Upper lobe of left lung (tissue), 4 donors: Measurements from ENCODE around the gene LAMB4.

Experiments used
- CTCF ChIP-seq, 6 experiments: fragments of 450-650 bp in 4 of 6; fragments of 200-600 bp in 2 of 6; sonication (generic) in 2 of 6; IDR thresholded peaks; one replicate each; pipeline ENCODE4 v1.5.1; 2016 to 2019; ENCODE audit warnings: antibody characterized with exemption in 6 of 6
- EP300 ChIP-seq, 4 donors: sonication (generic); formaldehyde crosslinking; IDR thresholded peaks; one replicate each; pipeline ENCODE4 v1.5.1; 2017; ENCODE audit warnings: antibody characterized with exemption in 4 of 4, control low read depth in 2 of 4
- POLR2A ChIP-seq, 4 donors: fragments of 450-650 bp; IDR thresholded peaks; one replicate each; pipeline ENCODE4 v1.5.1; 2016 to 2017; ENCODE audit warnings: antibody characterized with exemption in 4 of 4, mild to moderate bottlenecking in 2 of 4

GRCh38 chr7:107973861-107974260 is 156.3 kb downstream of the LAMB4 start:
- no peak for TF ChIP-seq POLR2A (IDR thresholded peaks at IDR 0.05)
- no peak for TF ChIP-seq CTCF (IDR thresholded peaks at IDR 0.05)
- no peak for TF ChIP-seq EP300 (IDR thresholded peaks at IDR 0.05)
